Type B pancreatic cell (in vitro differentiated cells): Measurements from ENCODE around the gene SCFD2. TPM values are rescaled to one million over a fixed set of nuclear protein-coding genes. Genes with fewer than 3 reads are reported as not detected.
"Not testable (repeated sequence)": the region's sequence is repeated elsewhere in the genome, so short reads cannot be mapped to it uniquely, and the experiment has no call there.

Experiments used
- DNase-seq: peaks from one replicate; pipeline ENCODE4 v3.0.0; 2021; ENCODE audit warnings: mixed read lengths; ENCODE audit not compliant: unreplicated experiment; ENCODE audit errors: extremely low spot score
- H3K27ac Mint-ChIP-seq: 2 replicates; pipeline ENCODE4 v1.8.0; 2021; ENCODE audit warnings: mild to moderate bottlenecking, mixed read lengths
- H3K27me3 Mint-ChIP-seq: 2 replicates; pipeline ENCODE4 v1.8.0; 2021; ENCODE audit warnings: mixed read lengths
- H3K36me3 Mint-ChIP-seq: 2 replicates; pipeline ENCODE4 v1.8.0; 2021; ENCODE audit warnings: mixed read lengths
- H3K4me1 Mint-ChIP-seq: one replicate; pipeline ENCODE4 v1.8.0; 2021; ENCODE audit warnings: mixed read lengths; ENCODE audit not compliant: unreplicated experiment
- H3K4me3 Mint-ChIP-seq: 2 replicates; pipeline ENCODE4 v1.8.0; 2021; ENCODE audit warnings: mild to moderate bottlenecking, mixed read lengths
- H3K9me3 Mint-ChIP-seq: 2 replicates; pipeline ENCODE4 v1.8.0; 2021; ENCODE audit warnings: mixed read lengths
- long read RNA-seq: library from polyadenylated mRNA; unstranded; transcript quantifications from one replicate; pipeline ENCODE4 v2.0.0, GENCODE V29; 2020
- total RNA-seq: library from RNA; stranded (reverse); gene quantifications from 2 replicates; pipeline ENCODE4 v1.2.1, GENCODE V29; 2021; ENCODE audit warnings: low replicate concordance
- TF ChIP-seq, protein P1 (sequence below): fragments of 200-600 bp; sonication (generic); conservative IDR thresholded peaks from 2 replicates; pipeline ENCODE4 v1.5.0; 2021; ENCODE audit warnings: antibody characterized with exemption, mild to moderate bottlenecking

The SCFD2 gene
- 11.2 and 12.3 TPM in 2 replicates for total RNA-seq
- long read RNA-seq, partial matches to known transcripts: 3 of 17 reads
- long read RNA-seq, other reads (novel, unspliced or antisense): 13 of 17 reads

- peak; percentile 97 for DNase-seq
- Mint-ChIP-seq H3K4me3 (peak within 1 kb of the TSS; percentile 96), H3K4me1 (peaks cover 28% of the 10 kb centered on the region), H3K36me3 (no peaks in the 10 kb centered on the region), H3K27ac (peak within 1 kb of the TSS; percentile 89), H3K27me3 (peaks cover 32% of the 10 kb centered on the region), H3K9me3 (no peaks in the 10 kb centered on the region)
- TF ChIP-seq, protein P1, sequence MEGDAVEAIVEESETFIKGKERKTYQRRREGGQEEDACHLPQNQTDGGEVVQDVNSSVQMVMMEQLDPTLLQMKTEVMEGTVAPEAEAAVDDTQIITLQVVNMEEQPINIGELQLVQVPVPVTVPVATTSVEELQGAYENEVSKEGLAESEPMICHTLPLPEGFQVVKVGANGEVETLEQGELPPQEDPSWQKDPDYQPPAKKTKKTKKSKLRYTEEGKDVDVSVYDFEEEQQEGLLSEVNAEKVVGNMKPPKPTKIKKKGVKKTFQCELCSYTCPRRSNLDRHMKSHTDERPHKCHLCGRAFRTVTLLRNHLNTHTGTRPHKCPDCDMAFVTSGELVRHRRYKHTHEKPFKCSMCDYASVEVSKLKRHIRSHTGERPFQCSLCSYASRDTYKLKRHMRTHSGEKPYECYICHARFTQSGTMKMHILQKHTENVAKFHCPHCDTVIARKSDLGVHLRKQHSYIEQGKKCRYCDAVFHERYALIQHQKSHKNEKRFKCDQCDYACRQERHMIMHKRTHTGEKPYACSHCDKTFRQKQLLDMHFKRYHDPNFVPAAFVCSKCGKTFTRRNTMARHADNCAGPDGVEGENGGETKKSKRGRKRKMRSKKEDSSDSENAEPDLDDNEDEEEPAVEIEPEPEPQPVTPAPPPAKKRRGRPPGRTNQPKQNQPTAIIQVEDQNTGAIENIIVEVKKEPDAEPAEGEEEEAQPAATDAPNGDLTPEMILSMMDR: no peak
Observed at GRCh38 chr4:53365486-53366300, at the start of gene SCFD2. SCFD2 (minus strand) TSS chr4:53366061.

DNA sequence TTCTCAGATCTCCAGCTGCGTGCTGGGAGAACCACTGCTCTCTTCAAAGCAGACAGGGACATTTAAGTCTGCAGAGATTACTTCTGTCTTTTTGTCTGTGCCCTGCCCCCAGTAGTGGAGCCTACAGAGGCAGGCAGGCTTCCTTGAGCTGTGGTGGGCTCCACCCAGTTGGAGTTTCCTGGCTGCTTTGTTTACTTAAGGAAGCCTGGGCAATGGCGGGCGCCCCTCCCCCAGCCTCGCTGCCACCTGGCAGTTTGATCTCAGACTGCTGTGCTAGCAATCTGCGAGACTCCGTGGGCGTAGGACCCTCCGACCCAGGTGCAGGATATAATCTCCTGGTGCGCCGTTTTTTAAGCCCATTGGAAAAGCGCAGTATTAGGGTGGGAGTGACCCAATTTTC lies 43.6 kb upstream of the SCFD2 start:
- DNase-seq, H3K4me1 Mint-ChIP-seq, H3K27me3 Mint-ChIP-seq, H3K27ac Mint-ChIP-seq, H3K9me3 Mint-ChIP-seq, H3K4me3 Mint-ChIP-seq: not testable (repeated sequence)
- peaks cover 37% of the 10 kb centered on the region for H3K36me3 Mint-ChIP-seq

DNA sequence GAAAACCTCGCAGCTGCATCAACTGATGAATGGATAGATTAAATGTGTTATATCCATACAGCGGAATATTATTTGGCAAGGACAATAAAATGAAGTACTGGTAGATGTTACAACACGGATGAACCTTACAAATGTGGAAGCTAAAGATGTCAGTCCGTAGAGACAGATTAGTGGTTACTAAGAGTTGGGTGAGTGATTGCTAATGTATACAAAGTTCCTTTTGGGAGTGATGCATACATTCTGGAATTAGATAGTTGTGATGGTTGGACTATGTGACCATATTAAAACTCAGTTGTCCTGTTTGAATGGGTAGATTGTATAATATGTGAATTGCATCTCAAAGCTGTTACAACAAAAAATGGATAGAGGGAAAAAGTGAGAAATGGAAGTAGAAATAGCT lies 14.4 kb upstream of the SCFD2 start:
- no peaks in the 10 kb centered on the region for H3K27me3 Mint-ChIP-seq
- H3K27ac Mint-ChIP-seq: no peak overlapping the region
- TF ChIP-seq, protein P1: no peak
- no peak for DNase-seq
- peaks cover 27% of the 10 kb centered on the region for H3K4me1 Mint-ChIP-seq
- H3K4me3 Mint-ChIP-seq: no peak overlapping the region
- peaks cover 20% of the 10 kb centered on the region for H3K36me3 Mint-ChIP-seq
- H3K9me3 Mint-ChIP-seq: no peaks in the 10 kb centered on the region

- Mint-ChIP-seq H3K4me3 (peak overlapping the region; percentile 95), H3K4me1 (peaks cover 27% of the 10 kb centered on the region), H3K27me3 (peaks cover 5% of the 10 kb centered on the region), H3K27ac (peak overlapping the region; percentile 89), H3K36me3 (peaks cover 12% of the 10 kb centered on the region), H3K9me3 (no peaks in the 10 kb centered on the region)
- no peak for DNase-seq
- TF ChIP-seq, protein P1: no peak
Observed at GRCh38 chr4:53378171-53378482, 12.3 kb upstream of the SCFD2 start.

GRCh38 chr4:53377319-53378170 lies 11.7 kb upstream of the SCFD2 start, which contains the start of gene FIP1L1:
FIP1L1 (plus strand) TSS chr4:53377641; CDS start chr4:53377839, 198 bp downstream.
- TF ChIP-seq, protein P1: no peak
- Mint-ChIP-seq H3K36me3 (peaks cover 12% of the 10 kb centered on the region), H3K27ac (peak within 1 kb of the TSS; percentile 89), H3K4me1 (peaks cover 27% of the 10 kb centered on the region), H3K27me3 (peaks cover 7% of the 10 kb centered on the region), H3K9me3 (no peaks in the 10 kb centered on the region), H3K4me3 (peak within 1 kb of the TSS; percentile 95)
- DNase-seq: peak; percentile 96
